B cell (primary cell): ENCODE data around the gene AVPI1. TPM values are rescaled to one million over a fixed set of nuclear protein-coding genes. Genes with fewer than 3 reads are reported as not detected.
A peak's percentile ranks its signal among the peaks of the same experiment; 100 is the strongest.

Source experiments
- ATAC-seq: fragments of 200-7000 bp; cut with Tn5 transposase; one replicate; pipeline ENCODE4 v1.10.0; 2021; ENCODE audit warnings: low read depth, mild to moderate bottlenecking, moderate number of reproducible peaks, moderate library complexity
- CTCF ChIA-PET: fragments of 350-600 bp; sonication (Branson Sonifier 250); formaldehyde crosslinking; loops from one replicate; lab custom pipeline; 2021; ENCODE audit warnings: antibody characterized with exemption, inconsistent platforms; lab: Charles Lee
- POLR2A ChIA-PET: fragments of 350-600 bp; sonication (Branson Sonifier 250); formaldehyde crosslinking; loops from one replicate; lab custom pipeline; 2021; ENCODE audit warnings: antibody characterized with exemption; lab: Charles Lee
- DNase-seq: peaks from one replicate; pipeline ENCODE4 v3.0.0; 2013
- H2AFZ ChIP-seq: 2 replicates; pipeline ENCODE4 v1.6.1; 2012; ENCODE audit warnings: mild to moderate bottlenecking, low read depth, low read length; ENCODE audit not compliant: insufficient read depth, poor library complexity, severe bottlenecking
- H3K27ac ChIP-seq, 2 donors: 1 replicate in 1 of 2; 2 replicates in 1 of 2; pipeline ENCODE4 v1.5.1; 2012 to 2013; ENCODE audit warnings: low read length in 2 of 2, mild to moderate bottlenecking in 2 of 2, moderate library complexity in 1 of 2
- H3K27me3 ChIP-seq, 4 experiments: fragments of 200-600 bp in 1 of 4; sonication (generic) in 1 of 4; replicated peaks in 1 of 4; 1 replicate in 2 of 4; 2 replicates in 2 of 4; pipeline versions ENCODE4 v1.6.1 to v1.7.0; 2013 to 2016; ENCODE audit warnings: low read length in 3 of 4, mild to moderate bottlenecking in 2 of 4, mixed read lengths in 1 of 4, moderate library complexity in 1 of 4; ENCODE audit not compliant: insufficient read depth in 4 of 4, control insufficient read depth in 3 of 4; ENCODE audit errors: control extremely low read depth in 1 of 4
- H3K36me3 ChIP-seq, 2 experiments: replicated peaks in 1 of 2; 1 replicate in 1 of 2; 2 replicates in 1 of 2; pipeline versions ENCODE4 v1.6.1 to v1.7.1; 2013; ENCODE audit warnings: low read length in 1 of 2; ENCODE audit not compliant: insufficient read depth in 2 of 2, control insufficient read depth in 1 of 2; ENCODE audit errors: control extremely low read depth in 1 of 2, extremely low read depth in 1 of 2
- H3K4me1 ChIP-seq, 2 donors: fragments of 200-600 bp in 1 of 2; sonication (generic) in 1 of 2; 1 replicate in 1 of 2; 2 replicates in 1 of 2; pipeline versions ENCODE4 v1.5.1 to v1.6.1; 2013 to 2017; ENCODE audit warnings: low read length in 2 of 2; ENCODE audit not compliant: control insufficient read depth in 2 of 2, insufficient read depth in 2 of 2
- H3K4me2 ChIP-seq: replicated peaks from 2 replicates; pipeline ENCODE3; 2012; ENCODE audit warnings: mild to moderate bottlenecking, low read depth, low read length; ENCODE audit not compliant: poor library complexity, severe bottlenecking
- H3K4me3 ChIP-seq, 5 experiments: fragments of 200-600 bp in 1 of 5; sonication (generic) in 1 of 5; 1 replicate in 3 of 5; 2 replicates in 2 of 5; pipeline versions ENCODE4 v1.5.1 to v1.7.0; 2011 to 2016; ENCODE audit warnings: low read length in 4 of 5, mild to moderate bottlenecking in 4 of 5, low read depth in 2 of 5, control low read depth in 1 of 5, moderate library complexity in 1 of 5; ENCODE audit not compliant: insufficient read depth in 1 of 5; ENCODE audit errors: control extremely low read depth in 1 of 5, extremely low read depth in 1 of 5
- H3K79me2 ChIP-seq: fragments of 200-600 bp; sonication (generic); one replicate; pipeline ENCODE4 v1.6.0; 2016; ENCODE audit warnings: low read length; ENCODE audit not compliant: control insufficient read depth, insufficient read depth
- H3K9ac ChIP-seq: fragments of 200-600 bp; sonication (generic); 2 replicates; pipeline ENCODE4 v1.6.1; 2017; ENCODE audit warnings: mild to moderate bottlenecking, low read length, moderate library complexity
- H3K9me3 ChIP-seq, 3 donors: one replicate each; pipeline versions ENCODE4 v1.6.1 to v1.7.1; 2013; ENCODE audit warnings: low read length in 2 of 3; ENCODE audit not compliant: control insufficient read depth in 2 of 3, insufficient read depth in 1 of 3; ENCODE audit errors: control extremely low read depth in 1 of 3
- H4K20me1 ChIP-seq: 2 replicates; pipeline ENCODE4 v1.6.0; 2012; ENCODE audit warnings: mild to moderate bottlenecking, low read length; ENCODE audit not compliant: insufficient read depth, control insufficient read depth, poor library complexity, severe bottlenecking
- H3K27ac Mint-ChIP-seq: one replicate; pipeline ENCODE4 v1.8.0; 2021; ENCODE audit warnings: mixed read lengths
- H3K27me3 Mint-ChIP-seq: one replicate; pipeline ENCODE4 v1.8.0; 2021; ENCODE audit warnings: mixed read lengths
- H3K4me1 Mint-ChIP-seq: one replicate; pipeline ENCODE4 v1.8.0; 2021; ENCODE audit warnings: mixed read lengths
- H3K4me3 Mint-ChIP-seq: one replicate; pipeline ENCODE4 v1.8.0; 2021; ENCODE audit warnings: mixed read lengths
- H3K9me3 Mint-ChIP-seq: one replicate; pipeline ENCODE4 v1.8.0; 2022; ENCODE audit warnings: mixed read lengths; ENCODE audit not compliant: insufficient read depth
- EZH2 ChIP-seq: IDR thresholded peaks from 2 replicates; pipeline ENCODE4 v1.6.1; 2012; ENCODE audit warnings: borderline replicate concordance, low read depth, mild to moderate bottlenecking, moderate library complexity, low read length; ENCODE audit not compliant: insufficient read depth, poor library complexity, severe bottlenecking
- whole genome bisulfite sequencing: methylation state at CpG from one replicate; pipeline ENCODE4 v1.1.5; 2013; ENCODE audit warnings: missing lambda C conversion rate; ENCODE audit not compliant: insufficient coverage; 5-methylcytosine and 5-hydroxymethylcytosine counted together
- intact Hi-C: fragments of 100-400 bp; cut with micrococcal nuclease; formaldehyde crosslinking; loops from one replicate; pipeline ENCODE4 v1.10.0; 2022
- polyA plus RNA-seq: library from polyadenylated mRNA; depleted of rRNA; stranded (reverse); fragments of >200 nt; gene quantifications from 2 replicates; pipeline ENCODE4 v1.2.3, GENCODE V29; 2012
- total RNA-seq, 2 donors: library from RNA; stranded (reverse); fragments of 120-200 nt in 1 of 2; gene quantifications; 1 replicate in 1 of 2; 2 replicates in 1 of 2; pipeline versions ENCODE4 v1.2.3 to v1.2.4, GENCODE V29; 2013 to 2022
- TF ChIP-seq, protein P1 (sequence below): fragments of 200-600 bp; IDR thresholded peaks from one replicate; pipeline ENCODE4 v1.8.0; 2022; ENCODE audit warnings: antibody characterized with exemption, mild to moderate bottlenecking

AVPI1 gene
- total and polyA plus RNA-seq, 2 donors (not counting 1 experiment from before 2014, with no cell fraction given) = 3.6 to 3.9 TPM

DNA sequence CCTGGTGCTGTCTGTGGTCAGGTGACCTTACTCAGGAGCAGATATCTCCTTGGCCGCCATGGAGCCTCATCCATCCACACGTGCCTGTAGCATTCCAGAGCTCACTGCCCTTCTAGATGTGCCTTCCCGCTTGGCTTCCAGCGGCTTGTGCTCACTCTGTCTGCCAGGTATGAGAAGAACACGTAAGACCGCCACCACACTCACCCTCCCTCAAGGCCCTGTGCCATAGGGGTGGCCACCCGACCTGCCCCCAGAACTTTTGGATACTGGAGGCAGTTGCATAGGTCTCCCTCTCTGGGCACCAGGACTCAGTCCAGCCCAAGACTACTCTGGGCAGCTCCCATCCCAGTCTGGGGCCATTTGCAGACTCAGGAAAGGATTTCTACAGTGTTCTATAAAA, 30.6 kb upstream of the AVPI1 start:
- CTCF ChIA-PET = interaction anchor here (0.6 to 2.0 kb wide), 5 partner anchors 13 to 324 kb away, joined by 3 to 8 read pairs (median 4); no protein-coding TSS in a partner anchor
- H3K9me3 ChIP-seq = no peaks in the 10 kb centered on the region

DNA sequence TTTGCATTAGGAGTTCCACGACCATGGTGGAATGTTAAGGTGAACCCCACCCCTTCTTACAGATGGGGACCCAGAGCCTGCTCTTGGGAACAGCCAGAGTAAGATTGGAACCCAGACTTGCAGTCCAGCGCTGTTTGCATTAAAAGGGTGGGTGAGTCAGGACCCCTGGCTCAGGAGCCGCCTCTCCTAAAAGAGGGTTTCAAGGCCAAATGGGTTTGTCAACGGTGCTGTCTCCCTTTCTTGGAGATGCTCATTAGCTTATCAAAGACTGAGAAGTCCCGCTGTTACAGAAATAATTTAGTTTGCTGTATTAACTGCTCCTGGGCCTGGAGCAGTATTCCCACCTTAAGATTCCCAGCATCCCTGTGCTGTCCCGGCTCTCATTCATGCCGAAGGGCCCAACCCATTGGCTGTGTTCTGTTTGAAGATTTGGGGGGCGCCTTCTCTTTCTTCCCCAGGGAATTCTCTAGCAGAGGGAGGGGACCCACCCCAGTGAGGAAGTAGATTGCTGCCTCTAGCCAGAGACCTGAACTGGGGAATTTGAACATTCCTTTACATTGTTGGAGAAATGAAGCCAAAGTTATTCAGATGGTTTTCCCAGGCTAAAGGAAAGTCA, 28.3 kb upstream of the AVPI1 start:
- H3K27ac Mint-ChIP-seq = no peak overlapping the region
- no peak overlapping the region for H3K4me2 ChIP-seq

More for the DNA sequence above, 30.6 kb upstream of the AVPI1 start:
- no peak overlapping the region for H3K27ac Mint-ChIP-seq
- no peak for TF ChIP-seq EZH2
- TF ChIP-seq, protein P1, sequence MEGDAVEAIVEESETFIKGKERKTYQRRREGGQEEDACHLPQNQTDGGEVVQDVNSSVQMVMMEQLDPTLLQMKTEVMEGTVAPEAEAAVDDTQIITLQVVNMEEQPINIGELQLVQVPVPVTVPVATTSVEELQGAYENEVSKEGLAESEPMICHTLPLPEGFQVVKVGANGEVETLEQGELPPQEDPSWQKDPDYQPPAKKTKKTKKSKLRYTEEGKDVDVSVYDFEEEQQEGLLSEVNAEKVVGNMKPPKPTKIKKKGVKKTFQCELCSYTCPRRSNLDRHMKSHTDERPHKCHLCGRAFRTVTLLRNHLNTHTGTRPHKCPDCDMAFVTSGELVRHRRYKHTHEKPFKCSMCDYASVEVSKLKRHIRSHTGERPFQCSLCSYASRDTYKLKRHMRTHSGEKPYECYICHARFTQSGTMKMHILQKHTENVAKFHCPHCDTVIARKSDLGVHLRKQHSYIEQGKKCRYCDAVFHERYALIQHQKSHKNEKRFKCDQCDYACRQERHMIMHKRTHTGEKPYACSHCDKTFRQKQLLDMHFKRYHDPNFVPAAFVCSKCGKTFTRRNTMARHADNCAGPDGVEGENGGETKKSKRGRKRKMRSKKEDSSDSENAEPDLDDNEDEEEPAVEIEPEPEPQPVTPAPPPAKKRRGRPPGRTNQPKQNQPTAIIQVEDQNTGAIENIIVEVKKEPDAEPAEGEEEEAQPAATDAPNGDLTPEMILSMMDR = no peak
- Histone ChIP-seq H3K9ac (no peak overlapping the region), H3K36me3 (no peaks in the 10 kb centered on the region), H3K4me3 (no peak overlapping the region), H3K4me2 (no peak overlapping the region), H3K27ac (no peak overlapping the region), H3K79me2 (no peaks in the 10 kb centered on the region), H4K20me1 (no peaks in the 10 kb centered on the region), H2AFZ (no peak overlapping the region), H3K27me3 (peaks cover 0 to 14% (median 4%) of the 10 kb centered on the region in 4 experiments), H3K4me1 (peaks cover 12 to 18% of the 10 kb centered on the region in 2 donors)
- H3K4me1 Mint-ChIP-seq = peaks cover 16% of the 10 kb centered on the region
- 89% methylated on average over 6 of the region's 7 CpGs for WGBS
- intact Hi-C loops = no loop called here
- H3K9me3 Mint-ChIP-seq = no peaks in the 10 kb centered on the region
- DNase-seq (no peak), ATAC-seq (no peak)
- H3K4me3 Mint-ChIP-seq = no peak overlapping the region
- POLR2A ChIA-PET = interaction anchor here (1.4 kb wide), 1 partner anchor 31 kb away, joined by 3 read pairs; the partner anchor contains the start of gene AVPI1
- H3K27me3 Mint-ChIP-seq = peaks cover 8% of the 10 kb centered on the region

More for the DNA sequence above, 28.3 kb upstream of the AVPI1 start:
- Histone ChIP-seq H3K4me3 (peak overlapping the region in 1 of 5 experiments; percentile 67), H3K27ac (no peak overlapping the region), H2AFZ (no peak overlapping the region), H3K4me1 (peaks cover 12 to 18% of the 10 kb centered on the region in 2 donors), H3K79me2 (no peaks in the 10 kb centered on the region), H3K9ac (no peak overlapping the region), H3K36me3 (no peaks in the 10 kb centered on the region), H3K27me3 (peaks cover 0 to 26% (median 9%) of the 10 kb centered on the region in 4 experiments), H4K20me1 (no peaks in the 10 kb centered on the region), H3K9me3 (no peaks in the 10 kb centered on the region)
- TF ChIP-seq EZH2 = no peak
- TF ChIP-seq, protein P1 = no peak
- no peak for ATAC-seq
- 87% methylated on average over 4 of the region's 8 CpGs for WGBS
- no peak for DNase-seq
- intact Hi-C loops = no loop called here
- CTCF ChIA-PET = interaction anchor here (1.4 to 2.4 kb wide), 4 partner anchors 17 to 32 kb away, joined by 3 to 9 read pairs (median 6); partner anchors contain the start of gene ZFYVE27
- peak overlapping the region; percentile 100 for H3K4me3 Mint-ChIP-seq
- POLR2A ChIA-PET = interaction anchor here (0.6 kb wide), 1 partner anchor 28 kb away, joined by 3 read pairs; the partner anchor contains the start of gene AVPI1
- H3K27me3 Mint-ChIP-seq = peaks cover 17% of the 10 kb centered on the region
- no peaks in the 10 kb centered on the region for H3K9me3 Mint-ChIP-seq
- H3K4me1 Mint-ChIP-seq = peaks cover 20% of the 10 kb centered on the region
